Lower lobe of right lung (tissue), 2 donors: ENCODE measurements around the gene GP9. TPM values are rescaled to one million over a fixed set of nuclear protein-coding genes. Genes with fewer than 3 reads are reported as not detected.

ENCODE experiments used
- ATAC-seq, 2 donors: fragments of 200-7000 bp; cut with Tn5 transposase; one replicate each; pipeline ENCODE4 v1.9.1; 2020 to 2022; ENCODE audit warnings: mild to moderate bottlenecking in 2 of 2, moderate library complexity in 2 of 2
- DNase-seq: peaks from one replicate; pipeline ENCODE4 v3.0.0-alpha.2; 2020
- H3K27ac ChIP-seq: fragments of 200-600 bp; one replicate; pipeline ENCODE4 v1.8.0; 2022
- H3K27me3 ChIP-seq: fragments of 200-600 bp; one replicate; pipeline ENCODE4 v1.8.0; 2022; ENCODE audit warnings: low read depth
- H3K36me3 ChIP-seq: fragments of 200-600 bp; one replicate; pipeline ENCODE4 v1.8.0; 2022; ENCODE audit warnings: mild to moderate bottlenecking
- H3K4me1 ChIP-seq: fragments of 200-600 bp; one replicate; pipeline ENCODE4 v1.8.0; 2022
- H3K4me3 ChIP-seq: fragments of 200-600 bp; one replicate; pipeline ENCODE4 v1.8.0; 2022; ENCODE audit warnings: mild to moderate bottlenecking
- H3K9me3 ChIP-seq: fragments of 200-600 bp; one replicate; pipeline ENCODE4 v1.8.0; 2022
- CTCF ChIP-seq: fragments of 200-600 bp; IDR thresholded peaks from one replicate; pipeline ENCODE4 v1.8.0; 2022; ENCODE audit warnings: antibody characterized with exemption, mild to moderate bottlenecking
- intact Hi-C: fragments of 100-400 bp; cut with DNase I; formaldehyde crosslinking; loops from one replicate; pipeline ENCODE4 v1.11.0; 2022
- total RNA-seq: library from RNA; stranded (reverse); fragmentation: NEBNext Ultra II Directional; extraction: Animal tissue kit (Norgen Biotek cat#: 25700); gene quantifications from one replicate; pipeline ENCODE4 v1.2.1, GENCODE V29; 2021
- donor health status: DM: no; HTN: yes; CAD: no; lungs with severe emphysema.

The GP9 gene
- total RNA-seq, 1 donor from 2014 or later = 2.6 TPM

GRCh38 chr3:129038121-129038855 is 22.3 kb upstream of the GP9 start:
- no peak for ATAC-seq
- no peak for DNase-seq
- no peak overlapping the region for H3K4me3 ChIP-seq
- no peak for TF ChIP-seq CTCF
- intact Hi-C loops = no loop called here
- no peaks in the 10 kb centered on the region for H3K9me3 ChIP-seq
- no peak overlapping the region for H3K27ac ChIP-seq
- peaks cover 5% of the 10 kb centered on the region for H3K36me3 ChIP-seq
- H3K27me3 ChIP-seq = no peaks in the 10 kb centered on the region
- H3K4me1 ChIP-seq = peaks cover under 1% of the 10 kb centered on the region

- ATAC-seq = peak; percentile 11 to 23
- Histone ChIP-seq H3K27ac (no peak overlapping the region), H3K36me3 (peaks cover 5% of the 10 kb centered on the region), H3K9me3 (no peaks in the 10 kb centered on the region), H3K4me1 (no peaks in the 10 kb centered on the region), H3K27me3 (no peaks in the 10 kb centered on the region), H3K4me3 (no peak overlapping the region)
- no peak for DNase-seq
- intact Hi-C loops = loop anchor here (10.0 kb wide), 1 partner anchor 65 kb away; no protein-coding TSS in a partner anchor
- TF ChIP-seq CTCF = no peak
Measured at GRCh38 chr3:129039271-129040038, 21.1 kb upstream of the GP9 start.

- no peak for TF ChIP-seq CTCF
- no peak overlapping the region for H3K27ac ChIP-seq
- H3K4me1 ChIP-seq = no peaks in the 10 kb centered on the region
- no peak for DNase-seq
- intact Hi-C loops = loop anchor here (10.0 kb wide), 1 partner anchor 65 kb away; no protein-coding TSS in a partner anchor
- no peak for ATAC-seq
- H3K4me3 ChIP-seq = no peak overlapping the region
- peaks cover 5% of the 10 kb centered on the region for H3K36me3 ChIP-seq
- no peaks in the 10 kb centered on the region for H3K27me3 ChIP-seq
- no peaks in the 10 kb centered on the region for H3K9me3 ChIP-seq
Measured at GRCh38 chr3:129040039-129040336, 20.6 kb upstream of the GP9 start.

- ATAC-seq = no peak
- no peak for TF ChIP-seq CTCF
- peaks cover 5% of the 10 kb centered on the region for H3K4me1 ChIP-seq
- DNase-seq = no peak
- intact Hi-C loops = loop anchor here (10.0 kb wide), 1 partner anchor 66 kb away; no protein-coding TSS in a partner anchor
- H3K4me3 ChIP-seq = no peak overlapping the region
- no peak overlapping the region for H3K27ac ChIP-seq
- H3K36me3 ChIP-seq = no peaks in the 10 kb centered on the region
- H3K27me3 ChIP-seq = no peaks in the 10 kb centered on the region
- H3K9me3 ChIP-seq = no peaks in the 10 kb centered on the region
Measured at GRCh38 chr3:129040579-129041300, 19.8 kb upstream of the GP9 start.

DNA sequence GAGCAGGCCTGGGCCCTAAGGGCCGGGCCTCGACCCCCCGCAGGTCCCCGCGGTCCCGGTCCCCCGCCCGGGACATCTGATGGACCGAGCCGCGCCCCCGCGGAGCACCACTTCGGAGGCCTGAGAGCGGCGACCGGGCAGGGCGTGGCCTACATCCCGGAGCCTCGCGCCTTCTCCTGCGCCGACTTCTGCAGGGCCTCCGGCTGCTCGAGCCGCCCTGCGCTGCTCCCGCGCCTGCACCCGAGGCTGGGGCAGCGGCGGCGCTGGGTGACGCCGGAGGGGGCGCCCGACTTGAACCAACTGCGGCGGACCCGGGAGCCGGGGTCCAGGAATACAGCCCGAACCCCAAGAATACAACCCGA is 14.9 kb upstream of the GP9 start:
- intact Hi-C loops = loop anchor here (10.0 kb wide), 1 partner anchor 71 kb away; no protein-coding TSS in a partner anchor
- H3K36me3 ChIP-seq = no peaks in the 10 kb centered on the region
- peaks cover 6% of the 10 kb centered on the region for H3K27me3 ChIP-seq
- DNase-seq (no peak), ATAC-seq (peak; percentile 81 to 86)
- no peaks in the 10 kb centered on the region for H3K9me3 ChIP-seq
- no peak overlapping the region for H3K27ac ChIP-seq
- TF ChIP-seq CTCF = no peak
- peak overlapping the region; percentile 44 for H3K4me3 ChIP-seq
- H3K4me1 ChIP-seq = peaks cover 12% of the 10 kb centered on the region
